SW480 (cell line): Measurements from ENCODE around the gene RAB43.
"Not testable (repeated sequence)": the region's sequence is repeated elsewhere in the genome, so short reads cannot be mapped to it uniquely, and the experiment has no call there.

Experiments
- DNase-seq: peaks from one replicate; pipeline ENCODE4 v3.0.0-alpha.2; 2016; ENCODE audit warnings: low spot score

RAB43 gene

GRCh38 chr3:129121792-129122411 is at the start of gene RAB43:
RAB43 (minus strand) TSS chr3:129121804; CDS start chr3:129121489, 315 bp downstream.
- peak; percentile 77 for DNase-seq

- DNase-seq, result no peak
Measured at GRCh38 chr3:129166579-129167332, 45.2 kb upstream of the RAB43 start.

GRCh38 chr3:129165594-129165993 is 44.0 kb upstream of the RAB43 start:
- not testable (repeated sequence) for DNase-seq

- DNase-seq, result no peak
Measured at GRCh38 chr3:129164500-129164899, 42.9 kb upstream of the RAB43 start.

GRCh38 chr3:129162729-129163579 is 41.4 kb upstream of the RAB43 start:
- DNase-seq, result peak; percentile 13

- peak; percentile 58 for DNase-seq
Measured at GRCh38 chr3:129161860-129162271, 40.3 kb upstream of the RAB43 start.

- peak; percentile 97 for DNase-seq
Measured at GRCh38 chr3:129160891-129161859, 39.6 kb upstream of the RAB43 start, which contains the start of gene ISY1. ISY1 (minus strand) TSS chr3:129161063; CDS start chr3:129160975, 88 bp downstream.

GRCh38 chr3:129144786-129145185 is 23.2 kb upstream of the RAB43 start:
- no peak for DNase-seq

- DNase-seq, result not testable (repeated sequence)
Measured at GRCh38 chr3:129141011-129141410, 19.4 kb upstream of the RAB43 start.

- DNase-seq, result no peak
Measured at GRCh38 chr3:129139911-129140310, 18.3 kb upstream of the RAB43 start.

GRCh38 chr3:129136275-129136674 is 14.7 kb upstream of the RAB43 start:
- not testable (repeated sequence) for DNase-seq

- no peak for DNase-seq
Measured at GRCh38 chr3:129132097-129132866, 10.7 kb upstream of the RAB43 start.

- no peak for DNase-seq
Measured at GRCh38 chr3:129131465-129132088, 10.0 kb upstream of the RAB43 start.

GRCh38 chr3:129130291-129130813 is 8.7 kb upstream of the RAB43 start:
- no peak for DNase-seq

- DNase-seq, result no peak
Measured at GRCh38 chr3:129128357-129129155, 7.0 kb upstream of the RAB43 start.

- DNase-seq, result no peak
Measured at GRCh38 chr3:129126726-129127280, 5.2 kb upstream of the RAB43 start.

- peak; percentile 85 for DNase-seq
Measured at GRCh38 chr3:129123314-129124060, 1.9 kb upstream of the RAB43 start.
